ENCODE data around the gene CIP2A.

CIP2A gene

GRCh38 chr3:108525256-108525655, 64.0 kb downstream of the CIP2A start:
- Histone ChIP-seq H3K36me3 (ENCODE audit: insufficient read depth, low read length) (no peaks in the 10 kb centered on the region), H3F3A (ENCODE audit: insufficient read depth, low read length) (no peaks in the 10 kb centered on the region), H3K9ac (ENCODE audit: low read length) (no peak overlapping the region), H3K4me1 (ENCODE audit: insufficient read depth, low read length, severe bottlenecking) (no peaks in the 10 kb centered on the region), H3K9me3 (ENCODE audit: low read length) (no peaks in the 10 kb centered on the region), H3K4me3 (ENCODE audit: low read depth, low read length, poor library complexity, severe bottlenecking) (no peak overlapping the region), H3K9me2 (ENCODE audit: low read depth, low read length) (no peaks in the 10 kb centered on the region), H3K4me2 (ENCODE audit: low read length) (no peak overlapping the region), H4K20me1 (ENCODE audit: insufficient read depth, low read length) (no peaks in the 10 kb centered on the region), H3K27me3 (ENCODE audit: insufficient read depth, low read length) (no peaks in the 10 kb centered on the region), H3K27ac (ENCODE audit: low read depth, low read length, poor library complexity, severe bottlenecking) (no peak overlapping the region), H2AFZ (ENCODE audit: low read length) (no peak overlapping the region), H3K79me2 (ENCODE audit: insufficient read depth, low read length) (no peaks in the 10 kb centered on the region)
- TF ChIP-seq EZH2 (IDR thresholded peaks at IDR 0.05; ENCODE audit: borderline replicate concordance, low read length) (no peak), CTCF (IDR thresholded peaks at IDR 0.05; ENCODE audit: low read length) (no peak)

- H3K9me2 ChIP-seq (ENCODE audit: low read depth, low read length), result no peaks in the 10 kb centered on the region
- no peaks in the 10 kb centered on the region for H3K4me1 ChIP-seq (ENCODE audit: insufficient read depth, low read length, severe bottlenecking)
- H3K4me2 ChIP-seq (ENCODE audit: low read length), result no peak overlapping the region
- H3K27ac ChIP-seq (ENCODE audit: low read depth, low read length, poor library complexity, severe bottlenecking), result no peak overlapping the region
- no peak overlapping the region for H3K4me3 ChIP-seq (ENCODE audit: low read depth, low read length, poor library complexity, severe bottlenecking)
- no peaks in the 10 kb centered on the region for H3K9me3 ChIP-seq (ENCODE audit: low read length)
- H3K36me3 ChIP-seq (ENCODE audit: insufficient read depth, low read length), result no peaks in the 10 kb centered on the region
- no peaks in the 10 kb centered on the region for H3K79me2 ChIP-seq (ENCODE audit: insufficient read depth, low read length)
- no peaks in the 10 kb centered on the region for H4K20me1 ChIP-seq (ENCODE audit: insufficient read depth, low read length)
- TF ChIP-seq EZH2 (IDR thresholded peaks at IDR 0.05; ENCODE audit: borderline replicate concordance, low read length) (no peak), CTCF (IDR thresholded peaks at IDR 0.05; ENCODE audit: low read length) (no peak)
- no peak overlapping the region for H3K9ac ChIP-seq (ENCODE audit: low read length)
- no peaks in the 10 kb centered on the region for H3F3A ChIP-seq (ENCODE audit: insufficient read depth, low read length)
- no peak overlapping the region for H2AFZ ChIP-seq (ENCODE audit: low read length)
- H3K27me3 ChIP-seq (ENCODE audit: insufficient read depth, low read length), result no peaks in the 10 kb centered on the region
These were observed 64.7 kb downstream of the CIP2A start for GRCh38 chr3:108524537-108524936.

- Histone ChIP-seq H3K36me3 (ENCODE audit: insufficient read depth, low read length) (no peaks in the 10 kb centered on the region), H3K79me2 (ENCODE audit: insufficient read depth, low read length) (no peaks in the 10 kb centered on the region), H3K4me3 (ENCODE audit: low read depth, low read length, poor library complexity, severe bottlenecking) (no peak overlapping the region), H3K9ac (ENCODE audit: low read length) (no peak overlapping the region), H2AFZ (ENCODE audit: low read length) (no peak overlapping the region), H3K9me3 (ENCODE audit: low read length) (no peaks in the 10 kb centered on the region), H3K4me2 (ENCODE audit: low read length) (no peak overlapping the region), H3K27ac (ENCODE audit: low read depth, low read length, poor library complexity, severe bottlenecking) (no peak overlapping the region), H3K4me1 (ENCODE audit: insufficient read depth, low read length, severe bottlenecking) (no peaks in the 10 kb centered on the region), H3F3A (ENCODE audit: insufficient read depth, low read length) (no peaks in the 10 kb centered on the region), H3K9me2 (ENCODE audit: low read depth, low read length) (no peaks in the 10 kb centered on the region), H4K20me1 (ENCODE audit: insufficient read depth, low read length) (no peaks in the 10 kb centered on the region), H3K27me3 (ENCODE audit: insufficient read depth, low read length) (no peaks in the 10 kb centered on the region)
- no peak for TF ChIP-seq CTCF (IDR thresholded peaks at IDR 0.05; ENCODE audit: low read length)
- TF ChIP-seq EZH2 (IDR thresholded peaks at IDR 0.05; ENCODE audit: borderline replicate concordance, low read length), result no peak
These were observed 70.3 kb downstream of the CIP2A start for GRCh38 chr3:108518895-108519294.
